ENCODE data around the gene CHRM4. TPM values are rescaled to one million over a fixed set of nuclear protein-coding genes. Genes with fewer than 3 reads are reported as not detected.

The CHRM4 gene
- total RNA-seq, 1 experiment from 2014 or later, result 0.27 TPM

DNA sequence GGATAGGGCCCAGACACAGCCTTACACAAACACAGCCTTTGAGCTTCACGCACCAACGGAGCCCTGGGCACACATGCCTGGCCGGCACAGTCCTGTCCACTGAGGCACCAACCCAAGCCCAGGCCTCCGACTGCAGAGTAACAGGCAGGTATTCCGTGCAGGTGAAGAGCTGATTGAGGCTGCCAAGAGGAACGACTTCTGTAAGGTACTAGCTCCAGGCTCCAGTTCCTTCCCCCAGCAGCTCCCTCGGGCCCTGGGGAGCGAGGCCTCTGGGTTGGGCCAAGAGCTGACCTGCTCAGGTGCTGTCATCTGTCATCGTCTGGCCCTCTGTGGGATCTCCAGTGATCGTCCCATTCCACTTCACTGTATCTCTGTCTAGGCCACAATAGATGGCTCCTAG, 13.3 kb downstream of the CHRM4 start:
- H3K4me3 Mint-ChIP-seq (ENCODE audit: unreplicated experiment), result no peak overlapping the region

GRCh38 chr11:46377831-46378230, 13.7 kb downstream of the CHRM4 start:
- DNase-seq, result no peak
- Mint-ChIP-seq H3K27me3 (ENCODE audit: insufficient read depth, unreplicated experiment) (no peaks in the 10 kb centered on the region), H3K4me1 (ENCODE audit: low read depth, unreplicated experiment) (no peaks in the 10 kb centered on the region), H3K9me3 (ENCODE audit: unreplicated experiment) (no peaks in the 10 kb centered on the region), H3K4me3 (ENCODE audit: unreplicated experiment) (no peak overlapping the region), H3K36me3 (ENCODE audit: insufficient read depth, unreplicated experiment) (peaks cover 63% of the 10 kb centered on the region), H3K27ac (ENCODE audit: unreplicated experiment) (no peak overlapping the region)
- Histone ChIP-seq H3K36me3 (ENCODE audit: control insufficient read depth, insufficient read depth, low read length) (no peaks in the 10 kb centered on the region; the same call in 1 of the 2 replicates), H3K4me3 (ENCODE audit: low read depth, low read length) (no peak overlapping the region), H3K27me3 (replicated peaks; ENCODE audit: control insufficient read depth, insufficient read depth, low read length) (no peaks in the 10 kb centered on the region), H3K9me3 (no peaks in the 10 kb centered on the region), H3K4me1 (peaks cover 6% of the 10 kb centered on the region)
- POLR2A ChIA-PET, result no interaction called here
- CTCF ChIA-PET, result no interaction called here
- BruUV-seq (replicated peaks), result no TSS peak
- intact Hi-C loops (cut with micrococcal nuclease; ENCODE audit: unreplicated experiment), result no loop called here
- TF ChIP-seq, protein P1, sequence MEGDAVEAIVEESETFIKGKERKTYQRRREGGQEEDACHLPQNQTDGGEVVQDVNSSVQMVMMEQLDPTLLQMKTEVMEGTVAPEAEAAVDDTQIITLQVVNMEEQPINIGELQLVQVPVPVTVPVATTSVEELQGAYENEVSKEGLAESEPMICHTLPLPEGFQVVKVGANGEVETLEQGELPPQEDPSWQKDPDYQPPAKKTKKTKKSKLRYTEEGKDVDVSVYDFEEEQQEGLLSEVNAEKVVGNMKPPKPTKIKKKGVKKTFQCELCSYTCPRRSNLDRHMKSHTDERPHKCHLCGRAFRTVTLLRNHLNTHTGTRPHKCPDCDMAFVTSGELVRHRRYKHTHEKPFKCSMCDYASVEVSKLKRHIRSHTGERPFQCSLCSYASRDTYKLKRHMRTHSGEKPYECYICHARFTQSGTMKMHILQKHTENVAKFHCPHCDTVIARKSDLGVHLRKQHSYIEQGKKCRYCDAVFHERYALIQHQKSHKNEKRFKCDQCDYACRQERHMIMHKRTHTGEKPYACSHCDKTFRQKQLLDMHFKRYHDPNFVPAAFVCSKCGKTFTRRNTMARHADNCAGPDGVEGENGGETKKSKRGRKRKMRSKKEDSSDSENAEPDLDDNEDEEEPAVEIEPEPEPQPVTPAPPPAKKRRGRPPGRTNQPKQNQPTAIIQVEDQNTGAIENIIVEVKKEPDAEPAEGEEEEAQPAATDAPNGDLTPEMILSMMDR (IDR thresholded peaks at IDR 0.05; ENCODE audit: insufficient read depth in 1 of 2, low read depth in 1 of 2, low read length in 1 of 2, severe bottlenecking in 1 of 2, unreplicated experiment in 1 of 2), result no peak

More for the DNA sequence above, 13.3 kb downstream of the CHRM4 start:
- Mint-ChIP-seq H3K27ac (ENCODE audit: unreplicated experiment) (no peak overlapping the region), H3K27me3 (ENCODE audit: insufficient read depth, unreplicated experiment) (no peaks in the 10 kb centered on the region), H3K4me1 (ENCODE audit: low read depth, unreplicated experiment) (no peaks in the 10 kb centered on the region), H3K36me3 (ENCODE audit: insufficient read depth, unreplicated experiment) (peaks cover 65% of the 10 kb centered on the region), H3K9me3 (ENCODE audit: unreplicated experiment) (no peaks in the 10 kb centered on the region)
- POLR2A ChIA-PET, result no interaction called here
- TF ChIP-seq, protein P1 (IDR thresholded peaks at IDR 0.05; ENCODE audit: insufficient read depth in 1 of 2, low read depth in 1 of 2, low read length in 1 of 2, severe bottlenecking in 1 of 2, unreplicated experiment in 1 of 2), result no peak
- Histone ChIP-seq H3K4me1 (peaks cover 7% of the 10 kb centered on the region), H3K9me3 (no peaks in the 10 kb centered on the region), H3K4me3 (ENCODE audit: low read depth, low read length) (no peak overlapping the region), H3K36me3 (ENCODE audit: control insufficient read depth, insufficient read depth, low read length) (no peaks in the 10 kb centered on the region; the same call in 1 of the 2 replicates), H3K27me3 (replicated peaks; ENCODE audit: control insufficient read depth, insufficient read depth, low read length) (no peaks in the 10 kb centered on the region)
- no peak for DNase-seq
- BruUV-seq (replicated peaks), result no TSS peak
- intact Hi-C loops (cut with micrococcal nuclease; ENCODE audit: unreplicated experiment), result no loop called here
- CTCF ChIA-PET, result no interaction called here

DNA sequence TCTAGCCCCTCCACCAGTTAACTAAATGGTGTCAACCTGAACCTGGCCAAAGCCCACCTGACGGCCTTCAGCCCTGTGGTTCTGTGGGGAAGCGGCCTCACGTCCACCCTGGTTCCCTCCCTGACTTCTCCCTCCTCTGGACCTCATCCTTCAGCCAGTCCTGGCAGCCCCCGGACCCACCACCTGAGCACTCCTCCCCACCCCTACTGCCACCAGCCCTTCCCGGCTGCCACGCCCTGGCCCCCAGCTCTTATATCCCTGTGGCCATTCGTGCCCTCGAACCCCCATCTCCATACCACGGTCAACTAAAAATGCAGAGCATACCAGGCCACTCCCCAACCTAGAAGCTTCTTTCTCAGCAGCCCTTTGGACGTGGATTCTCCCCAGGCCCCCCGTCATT, 14.3 kb downstream of the CHRM4 start:
- Mint-ChIP-seq H3K27me3 (ENCODE audit: insufficient read depth, unreplicated experiment) (no peaks in the 10 kb centered on the region), H3K27ac (ENCODE audit: unreplicated experiment) (no peak overlapping the region), H3K9me3 (ENCODE audit: unreplicated experiment) (no peaks in the 10 kb centered on the region), H3K36me3 (ENCODE audit: insufficient read depth, unreplicated experiment) (peaks cover 63% of the 10 kb centered on the region), H3K4me1 (ENCODE audit: low read depth, unreplicated experiment) (no peaks in the 10 kb centered on the region), H3K4me3 (ENCODE audit: unreplicated experiment) (no peak overlapping the region)
- intact Hi-C loops (cut with micrococcal nuclease; ENCODE audit: unreplicated experiment), result no loop called here
- Histone ChIP-seq H3K4me1 (peaks cover 6% of the 10 kb centered on the region), H3K27me3 (replicated peaks; ENCODE audit: control insufficient read depth, insufficient read depth, low read length) (no peaks in the 10 kb centered on the region), H3K9me3 (no peaks in the 10 kb centered on the region), H3K36me3 (ENCODE audit: control insufficient read depth, insufficient read depth, low read length) (no peaks in the 10 kb centered on the region; the same call in 1 of the 2 replicates), H3K4me3 (ENCODE audit: low read depth, low read length) (no peak overlapping the region)
- TF ChIP-seq, protein P1 (IDR thresholded peaks at IDR 0.05; ENCODE audit: insufficient read depth in 1 of 2, low read depth in 1 of 2, low read length in 1 of 2, severe bottlenecking in 1 of 2, unreplicated experiment in 1 of 2), result no peak
- DNase-seq, result no peak
- ChIA-PET CTCF (no interaction called here), POLR2A (no interaction called here)
- BruUV-seq (replicated peaks), result no TSS peak

Measured in Caco-2 (cell line).